SU-DHL-6 (cell line): ENCODE data around the gene SYNGR2.
A peak's percentile ranks its signal among the peaks of the same experiment; 100 is the strongest.

Source experiments
- H2AFZ ChIP-seq: fragments of 200-600 bp; sonication (generic); 2 replicates; pipeline ENCODE4 v1.6.1; 2014; ENCODE audit warnings: low read depth, mild to moderate bottlenecking, moderate library complexity, mixed read lengths, antibody characterized with exemption, low read length; ENCODE audit not compliant: severe bottlenecking
- H3F3A ChIP-seq: fragments of 200-600 bp; shearing (Covaris generic); 2 replicates; pipeline ENCODE4 v1.6.0; 2016; ENCODE audit warnings: antibody characterized with exemption, mild to moderate bottlenecking; ENCODE audit not compliant: insufficient read depth
- H3K27ac ChIP-seq: fragments of 200-600 bp; sonication (generic); 2 replicates; pipeline ENCODE4 v1.5.1; 2016; ENCODE audit warnings: low read depth, mild to moderate bottlenecking, low read length, moderate library complexity, mixed read lengths
- H3K27me3 ChIP-seq: fragments of 200-600 bp; sonication (generic), shearing (Covaris generic); 2 replicates; pipeline ENCODE4 v1.6.0; 2014; ENCODE audit warnings: mild to moderate bottlenecking, low read length
- H3K36me3 ChIP-seq: fragments of 200-600 bp; sonication (generic); 2 replicates; pipeline ENCODE4 v1.6.1; 2014; ENCODE audit warnings: mild to moderate bottlenecking, low read length, mixed read lengths
- H3K4me2 ChIP-seq: fragments of 300-600, 200-600 bp; shearing (Covaris generic), sonication (generic); 2 replicates; pipeline ENCODE4 v1.6.0; 2014; ENCODE audit warnings: low read length, low read depth, mild to moderate bottlenecking; ENCODE audit not compliant: poor library complexity, severe bottlenecking
- H3K4me3 ChIP-seq: fragments of 200-600 bp; sonication (generic); 2 replicates; pipeline ENCODE4 v1.5.1; 2014; ENCODE audit warnings: antibody characterized with exemption, low read length, mild to moderate bottlenecking, mixed read lengths; ENCODE audit not compliant: insufficient read depth, poor library complexity, severe bottlenecking
- H3K79me2 ChIP-seq: fragments of 200-600 bp; sonication (generic); 2 replicates; pipeline ENCODE4 v1.6.1; 2014; ENCODE audit warnings: mild to moderate bottlenecking, low read length, moderate library complexity; ENCODE audit not compliant: insufficient read depth
- H3K9ac ChIP-seq: fragments of 200-600 bp; sonication (generic); 2 replicates; pipeline ENCODE4 v1.7.0; 2014; ENCODE audit warnings: mild to moderate bottlenecking, low read length
- H3K9me2 ChIP-seq: fragments of 200-600 bp; sonication (generic); replicated peaks from 2 replicates; pipeline ENCODE4 v1.6.1; 2014; ENCODE audit warnings: low read length; ENCODE audit not compliant: insufficient read depth
- H3K9me3 ChIP-seq: fragments of 200-600 bp; sonication (generic); 2 replicates; pipeline ENCODE4 v1.6.1; 2014; ENCODE audit warnings: low read length, mixed read lengths; ENCODE audit not compliant: insufficient read depth
- H4K20me1 ChIP-seq: fragments of 200-600 bp; sonication (generic); 2 replicates; pipeline ENCODE4 v1.6.1; 2014; ENCODE audit warnings: low read depth, mild to moderate bottlenecking, antibody characterized with exemption, low read length, moderate library complexity, mixed read lengths
- EZH2phosphoT487 ChIP-seq: fragments of 200-600 bp; sonication (generic), shearing (Covaris generic); conservative IDR thresholded peaks from 2 replicates; pipeline ENCODE4 v1.6.1; 2018; ENCODE audit warnings: mild to moderate bottlenecking, antibody characterized with exemption, low read length, moderate library complexity, mixed read lengths
- TF ChIP-seq, protein P1 (sequence below): fragments of 200-600 bp; sonication (generic); IDR thresholded peaks from one replicate; pipeline ENCODE4 v1.5.1; 2017; ENCODE audit warnings: antibody characterized with exemption, mild to moderate bottlenecking, low read length, moderate library complexity; ENCODE audit not compliant: insufficient read depth, poor library complexity, severe bottlenecking

Gene SYNGR2

DNA sequence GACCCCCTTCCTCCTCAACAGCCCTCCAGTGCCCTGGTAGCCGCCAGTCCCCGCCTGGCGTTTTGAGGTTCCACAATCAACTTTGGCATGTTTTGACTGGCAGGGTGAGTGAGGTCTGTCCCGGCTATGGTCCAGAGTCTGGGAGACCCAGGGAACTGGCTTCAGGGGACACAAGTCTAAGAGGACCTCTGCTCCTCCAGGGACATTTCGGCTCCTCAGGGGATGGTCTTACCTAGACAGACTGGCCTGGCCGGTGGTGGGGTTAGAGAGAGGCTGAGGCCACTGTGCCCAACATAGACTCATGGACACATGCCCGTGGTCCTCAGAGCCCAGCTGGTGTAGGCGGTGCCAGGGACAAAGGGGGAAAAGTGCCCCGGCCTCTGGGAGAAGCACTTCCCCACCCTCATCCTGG is 35.6 kb upstream of the SYNGR2 start:
- Histone ChIP-seq H3K27me3 (no peaks in the 10 kb centered on the region), H3K27ac (peak overlapping the region; percentile 95), H4K20me1 (no peaks in the 10 kb centered on the region), H2AFZ (no peak overlapping the region), H3K4me2 (peak overlapping the region; percentile 85), H3K9me3 (no peaks in the 10 kb centered on the region), H3K4me3 (peak overlapping the region; percentile 78), H3K36me3 (no peaks in the 10 kb centered on the region; the same call in 1 of the 2 replicates), H3K79me2 (peaks cover 22% of the 10 kb centered on the region), H3K9ac (peak overlapping the region; percentile 87), H3F3A (peaks cover 45% of the 10 kb centered on the region), H3K9me2 (no peaks in the 10 kb centered on the region)
- no peak for TF ChIP-seq EZH2phosphoT487
- TF ChIP-seq, protein P1, sequence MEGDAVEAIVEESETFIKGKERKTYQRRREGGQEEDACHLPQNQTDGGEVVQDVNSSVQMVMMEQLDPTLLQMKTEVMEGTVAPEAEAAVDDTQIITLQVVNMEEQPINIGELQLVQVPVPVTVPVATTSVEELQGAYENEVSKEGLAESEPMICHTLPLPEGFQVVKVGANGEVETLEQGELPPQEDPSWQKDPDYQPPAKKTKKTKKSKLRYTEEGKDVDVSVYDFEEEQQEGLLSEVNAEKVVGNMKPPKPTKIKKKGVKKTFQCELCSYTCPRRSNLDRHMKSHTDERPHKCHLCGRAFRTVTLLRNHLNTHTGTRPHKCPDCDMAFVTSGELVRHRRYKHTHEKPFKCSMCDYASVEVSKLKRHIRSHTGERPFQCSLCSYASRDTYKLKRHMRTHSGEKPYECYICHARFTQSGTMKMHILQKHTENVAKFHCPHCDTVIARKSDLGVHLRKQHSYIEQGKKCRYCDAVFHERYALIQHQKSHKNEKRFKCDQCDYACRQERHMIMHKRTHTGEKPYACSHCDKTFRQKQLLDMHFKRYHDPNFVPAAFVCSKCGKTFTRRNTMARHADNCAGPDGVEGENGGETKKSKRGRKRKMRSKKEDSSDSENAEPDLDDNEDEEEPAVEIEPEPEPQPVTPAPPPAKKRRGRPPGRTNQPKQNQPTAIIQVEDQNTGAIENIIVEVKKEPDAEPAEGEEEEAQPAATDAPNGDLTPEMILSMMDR, result no peak

DNA sequence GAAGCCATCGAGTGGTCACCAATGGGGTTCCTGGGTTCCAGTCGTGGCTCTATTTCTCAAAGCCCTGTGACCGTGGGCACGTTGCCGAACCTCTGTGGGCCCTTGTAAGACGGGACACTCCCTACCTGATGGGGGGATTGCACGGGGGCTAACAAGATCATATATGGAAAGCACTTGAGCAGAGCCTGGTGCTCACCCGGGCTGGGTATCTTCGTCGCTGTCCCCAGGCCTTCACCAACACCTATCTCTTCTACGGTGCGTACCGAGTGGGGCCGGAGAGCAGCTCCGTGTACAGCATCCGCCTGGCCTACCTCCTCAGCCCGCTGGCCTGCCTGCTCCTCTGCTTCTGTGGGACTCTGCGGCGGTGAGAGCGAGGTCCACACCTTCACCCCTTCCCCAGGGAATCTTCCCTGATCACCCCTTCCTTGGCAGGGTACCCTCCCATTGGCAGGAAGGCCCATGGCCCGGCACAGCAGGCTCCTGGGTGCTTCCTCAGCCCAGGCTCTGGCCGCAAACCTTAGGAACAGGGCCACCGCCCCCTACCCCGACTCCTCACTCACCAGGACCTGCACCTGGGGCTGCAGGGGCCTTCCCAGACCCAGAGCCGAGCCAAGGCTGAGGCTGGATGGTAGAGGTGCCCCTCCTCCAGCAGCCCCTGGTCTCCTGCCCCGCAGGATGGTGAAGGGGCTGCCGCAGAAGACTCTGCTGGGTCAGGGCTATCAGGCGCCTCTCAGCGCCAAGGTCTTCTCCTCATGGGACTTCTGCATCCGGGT is 35.0 kb upstream of the SYNGR2 start:
- H3F3A ChIP-seq, result peaks cover 49% of the 10 kb centered on the region
- H3K4me3 ChIP-seq, result peak overlapping the region; percentile 78
- H3K79me2 ChIP-seq, result peaks cover 19% of the 10 kb centered on the region
- peak overlapping the region; percentile 85 for H3K4me2 ChIP-seq
- H2AFZ ChIP-seq, result no peak overlapping the region
- H3K9me2 ChIP-seq, result no peaks in the 10 kb centered on the region
- H3K36me3 ChIP-seq, result no peaks in the 10 kb centered on the region; the same call in 1 of the 2 replicates
- no peaks in the 10 kb centered on the region for H3K27me3 ChIP-seq
- H4K20me1 ChIP-seq, result no peaks in the 10 kb centered on the region
- H3K9ac ChIP-seq, result peak overlapping the region; percentile 87
- no peaks in the 10 kb centered on the region for H3K9me3 ChIP-seq
- peak overlapping the region; percentile 95 for H3K27ac ChIP-seq
- TF ChIP-seq, protein P1, result no peak
- TF ChIP-seq EZH2phosphoT487, result no peak

DNA sequence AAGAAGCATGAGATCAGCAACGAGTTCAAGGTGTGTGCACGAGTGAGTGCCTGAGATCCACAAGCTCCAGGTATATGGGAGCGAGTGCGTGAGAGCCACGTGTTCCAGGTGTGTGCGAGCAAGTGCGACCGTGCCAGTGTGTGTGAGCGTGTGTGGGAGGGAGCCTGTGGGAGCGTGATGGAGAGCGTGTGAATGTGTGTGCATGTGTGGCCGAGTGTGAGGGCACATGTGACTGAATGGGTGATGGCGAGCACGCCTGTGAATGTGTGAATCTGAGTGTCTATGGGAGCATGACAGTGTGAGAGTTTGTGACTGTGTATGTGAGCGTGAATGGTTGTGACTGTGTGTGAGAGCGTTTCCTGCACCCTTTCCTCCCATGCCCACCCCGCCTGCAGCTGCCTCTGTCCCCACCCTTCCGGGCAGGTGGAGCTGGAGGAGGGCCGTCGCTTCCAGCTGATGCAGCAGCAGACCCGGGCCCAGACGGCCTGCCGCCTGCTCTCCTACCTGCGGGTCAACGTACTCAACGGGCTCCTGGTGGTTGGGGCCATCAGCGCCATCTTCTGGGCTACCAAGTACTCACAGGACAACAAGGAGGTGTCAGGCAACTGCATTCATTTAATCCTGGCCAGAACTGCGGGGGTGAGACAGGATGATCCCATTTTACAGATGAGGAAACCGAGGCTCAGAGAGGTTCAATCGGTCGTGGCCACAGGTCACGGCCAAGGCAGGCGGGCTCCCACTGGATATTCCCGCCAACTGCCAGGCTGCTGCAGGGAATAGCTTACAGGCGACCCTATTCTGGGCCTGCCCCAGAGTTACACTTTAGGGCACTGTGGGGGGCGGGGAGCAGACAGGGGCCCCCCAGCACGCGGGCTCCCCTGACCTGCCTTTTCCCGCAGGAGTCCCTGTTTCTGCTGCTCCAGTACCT is 34.1 kb upstream of the SYNGR2 start:
- no peaks in the 10 kb centered on the region for H4K20me1 ChIP-seq
- H2AFZ ChIP-seq, result no peak overlapping the region
- TF ChIP-seq, protein P1, result peak; percentile 59
- TF ChIP-seq EZH2phosphoT487, result no peak
- H3K4me2 ChIP-seq, result peak overlapping the region; percentile 85
- H3K79me2 ChIP-seq, result peaks cover 19% of the 10 kb centered on the region
- no peaks in the 10 kb centered on the region for H3K9me2 ChIP-seq
- no peaks in the 10 kb centered on the region for H3K9me3 ChIP-seq
- peak overlapping the region; percentile 87 for H3K9ac ChIP-seq
- no peaks in the 10 kb centered on the region; the same call in 1 of the 2 replicates for H3K36me3 ChIP-seq
- H3F3A ChIP-seq, result peaks cover 52% of the 10 kb centered on the region
- peak overlapping the region; percentile 95 for H3K27ac ChIP-seq
- H3K4me3 ChIP-seq, result peak overlapping the region; percentile 78
- no peaks in the 10 kb centered on the region for H3K27me3 ChIP-seq
